IMR-90 (cell line): ENCODE results near the gene PIMREG. TPM values are rescaled to one million over a fixed set of nuclear protein-coding genes. Genes with fewer than 3 reads are reported as not detected.

Experiments used
- ATAC-seq: fragments of 200-7000 bp; cut with Tn5 transposase; 2 replicates; pipeline ENCODE4 v1.9.1; 2020; ENCODE audit warnings: low read depth, mild to moderate bottlenecking, moderate library complexity
- BruUV-seq: library from RNA; stranded (reverse); fragments of 400-500 nt; replicated peaks from 2 replicates; lab custom pipeline; 2021; lab: Mats Ljungman, UMichigan
- CTCF ChIA-PET: fragments of 300-600 bp; formaldehyde crosslinking; extraction: SDS; loops from one replicate; lab custom pipeline; 2021; ENCODE audit warnings: antibody characterized with exemption; lab: Yijun Ruan, JAX
- POLR2A ChIA-PET: fragments of 300-600 bp; sonication (Branson Sonifier 250); formaldehyde crosslinking; loops from one replicate; lab custom pipeline; 2022; ENCODE audit warnings: antibody characterized with exemption; ENCODE audit not compliant: unreplicated experiment; lab: Charles Lee
- DNase-seq: peaks from one replicate; pipeline ENCODE4 v3.0.0; 2013
- H2AFZ ChIP-seq: replicated peaks from 2 replicates; pipeline ENCODE3; 2013; ENCODE audit warnings: low read length, mild to moderate bottlenecking; ENCODE audit not compliant: poor library complexity
- H2AK5ac ChIP-seq: 2 replicates; pipeline ENCODE4 v1.6.1; 2013; ENCODE audit warnings: low read depth, low read length, inconsistent platforms
- H2AK9ac ChIP-seq: replicated peaks from 2 replicates; pipeline ENCODE3; 2013; ENCODE audit warnings: mild to moderate bottlenecking, low read depth, low read length, moderate library complexity; ENCODE audit not compliant: poor library complexity
- H2BK120ac ChIP-seq: 2 replicates; pipeline ENCODE4 v1.6.1; 2013; ENCODE audit warnings: low read depth, low read length, inconsistent platforms
- H2BK15ac ChIP-seq: 3 replicates; pipeline ENCODE4 v1.6.1; 2013; ENCODE audit warnings: low read depth, low read length, inconsistent platforms
- H2BK20ac ChIP-seq: 2 replicates; pipeline ENCODE4 v1.6.1; 2013; ENCODE audit warnings: low read depth, mild to moderate bottlenecking, inconsistent platforms, low read length, moderate library complexity
- H2BK5ac ChIP-seq: 2 replicates; pipeline ENCODE4 v1.6.1; 2013; ENCODE audit warnings: mild to moderate bottlenecking, low read depth, low read length, inconsistent platforms; ENCODE audit not compliant: poor library complexity, severe bottlenecking
- H3K14ac ChIP-seq: replicated peaks from 2 replicates; pipeline ENCODE4 v1.6.1; 2013; ENCODE audit warnings: low read depth, low read length, inconsistent platforms
- H3K18ac ChIP-seq: 2 replicates; pipeline ENCODE4 v1.6.1; 2013; ENCODE audit warnings: low read depth, low read length, control low read depth
- H3K23ac ChIP-seq: 2 replicates; pipeline ENCODE4 v1.6.1; 2013; ENCODE audit warnings: low read depth, low read length, inconsistent platforms
- H3K27ac ChIP-seq: 2 replicates; pipeline ENCODE4 v1.5.1; 2013; ENCODE audit warnings: mild to moderate bottlenecking, control low read depth, low read length; ENCODE audit not compliant: insufficient read depth
- H3K27me3 ChIP-seq: 2 replicates; pipeline ENCODE4 v1.6.1; 2013; ENCODE audit warnings: low read length; ENCODE audit not compliant: control insufficient read depth, insufficient read depth
- H3K36me3 ChIP-seq: 2 replicates; pipeline ENCODE4 v1.6.1; 2013; ENCODE audit warnings: low read length, mixed read lengths; ENCODE audit not compliant: control insufficient read depth, insufficient read depth
- H3K4ac ChIP-seq: 2 replicates; pipeline ENCODE4 v1.6.1; 2013; ENCODE audit warnings: low read depth, low read length, inconsistent platforms
- H3K4me1 ChIP-seq: 2 replicates; pipeline ENCODE4 v1.6.1; 2013; ENCODE audit warnings: low read length, mixed read lengths; ENCODE audit not compliant: control insufficient read depth, insufficient read depth
- H3K4me2 ChIP-seq: 2 replicates; pipeline ENCODE4 v1.6.1; 2013; ENCODE audit warnings: low read depth, mild to moderate bottlenecking, control low read depth, low read length, moderate library complexity
- H3K4me3 ChIP-seq: 2 replicates; pipeline ENCODE4 v1.5.1; 2013; ENCODE audit warnings: low read depth, mild to moderate bottlenecking, control low read depth, low read length, moderate library complexity; ENCODE audit not compliant: insufficient read depth
- H3K56ac ChIP-seq: 2 replicates; pipeline ENCODE4 v1.6.1; 2013; ENCODE audit warnings: low read length, inconsistent platforms; ENCODE audit not compliant: insufficient read depth; ENCODE audit errors: extremely low read depth
- H3K79me1 ChIP-seq, 2 experiments: 2 replicates each; pipeline ENCODE4 v1.6.1; 2013; ENCODE audit warnings: low read length in 2 of 2, inconsistent platforms in 1 of 2, low read depth in 1 of 2
- H3K9ac ChIP-seq: 2 replicates; pipeline ENCODE4 v1.6.1; 2013; ENCODE audit warnings: low read depth, low read length, control low read depth
- H3K9me1 ChIP-seq: 2 replicates; pipeline ENCODE4 v1.6.1; 2013; ENCODE audit warnings: low read length, inconsistent platforms; ENCODE audit not compliant: insufficient read depth
- H3K9me3 ChIP-seq: 2 replicates; pipeline ENCODE4 v1.6.1; 2013; ENCODE audit warnings: low read length; ENCODE audit not compliant: control insufficient read depth, insufficient read depth
- H4K20me1 ChIP-seq: 2 replicates; pipeline ENCODE4 v1.6.1; 2013; ENCODE audit warnings: low read length, inconsistent platforms; ENCODE audit not compliant: insufficient read depth
- H4K5ac ChIP-seq: 2 replicates; pipeline ENCODE4 v1.6.1; 2013; ENCODE audit warnings: mild to moderate bottlenecking, low read depth, low read length, control low read depth
- H4K8ac ChIP-seq, 2 experiments: 2 replicates each; pipeline ENCODE4 v1.6.1; 2013; ENCODE audit warnings: low read depth in 2 of 2, low read length in 2 of 2, control low read depth in 1 of 2, inconsistent platforms in 1 of 2
- H4K91ac ChIP-seq: 2 replicates; pipeline ENCODE4 v1.6.1; 2013; ENCODE audit warnings: low read depth, low read length, inconsistent platforms; ENCODE audit not compliant: insufficient read depth
- BHLHE40 ChIP-seq: fragments of 150-350 bp; IDR thresholded peaks from 2 replicates; pipeline ENCODE4 v1.6.1; 2016; ENCODE audit warnings: mild to moderate bottlenecking, low read depth, low read length
- CEBPB ChIP-seq: IDR thresholded peaks from 2 replicates; pipeline ENCODE4 v1.6.1; 2012; ENCODE audit warnings: low read depth, low read length, improper control_type of control experiment
- CHD1 ChIP-seq: IDR thresholded peaks from 2 replicates; pipeline ENCODE4 v1.6.1; 2012; ENCODE audit warnings: low read depth, low read length, improper control_type of control experiment
- CTCF ChIP-seq: conservative IDR thresholded peaks from 2 replicates; pipeline ENCODE4 v1.5.1; 2012; ENCODE audit warnings: mild to moderate bottlenecking, low read depth, low read length, improper control_type of control experiment
- ELK1 ChIP-seq: fragments of 150-350 bp; IDR thresholded peaks from 2 replicates; pipeline ENCODE4 v1.6.1; 2016; ENCODE audit warnings: low read depth, mild to moderate bottlenecking, low read length, moderate library complexity, borderline replicate concordance
- NFE2L2 ChIP-seq: fragments of 150-350 bp; IDR thresholded peaks from 2 replicates; pipeline ENCODE4 v1.6.1; 2016; ENCODE audit warnings: low read depth, mild to moderate bottlenecking, low read length
- RAD21 ChIP-seq: IDR thresholded peaks from 2 replicates; pipeline ENCODE4 v1.6.1; 2012; ENCODE audit warnings: low read length, improper control_type of control experiment
- RFX5 ChIP-seq: IDR thresholded peaks from 2 replicates; pipeline ENCODE4 v1.8.0; 2012; ENCODE audit warnings: low read depth, mild to moderate bottlenecking, low read length, moderate library complexity
- SMC3 ChIP-seq: fragments of 150-350 bp; IDR thresholded peaks from 2 replicates; pipeline ENCODE4 v1.6.1; 2016; ENCODE audit warnings: low read depth, mild to moderate bottlenecking, antibody characterized with exemption, low read length, moderate library complexity
- USF2 ChIP-seq: fragments of 150-350 bp; IDR thresholded peaks from 2 replicates; pipeline ENCODE4 v1.6.1; 2017; ENCODE audit warnings: mild to moderate bottlenecking, antibody characterized with exemption, low read length, low read depth
- WGBS, 2 experiments: methylation state at CpG; one replicate each; pipeline versions ENCODE4 v1.1.5 to v1.1.7; 2013; ENCODE audit warnings: missing lambda C conversion rate in 2 of 2; ENCODE audit not compliant: insufficient read length in 1 of 2; ENCODE audit errors: extremely low coverage in 2 of 2; 5-methylcytosine and 5-hydroxymethylcytosine counted together
- dilution Hi-C: fragments of 300-500 bp; cut with HindIII; formaldehyde crosslinking; loops from one replicate; pipeline ENCODE4 v1.14.3; 2018; ENCODE audit warnings: low sequenced_read_pairs; ENCODE audit not compliant: unreplicated experiment
- in situ Hi-C: fragments of 300-500 bp; cut with MboI; formaldehyde crosslinking; loops from 3 replicates; pipeline ENCODE4 v1.14.3; 2019; ENCODE audit warnings: low sequenced_read_pairs, inconsistent platforms, mixed read lengths
- intact Hi-C: fragments of 100-400 bp; cut with micrococcal nuclease; formaldehyde crosslinking; loops from 2 replicates; pipeline ENCODE4 v1.10.0; 2022
- polyA plus RNA-seq, 3 experiments: library from polyadenylated mRNA; depleted of rRNA; stranded (reverse); fragments of >200 nt; gene quantifications; 2 replicates each; pipeline ENCODE4 v1.2.3, GENCODE V29; 2012; ENCODE audit warnings: low replicate concordance in 1 of 3
- total RNA-seq: library from RNA; depleted of rRNA; stranded (reverse); fragments of >200 nt; gene quantifications from 2 replicates; pipeline ENCODE4 v1.2.3, GENCODE V29; 2012

PIMREG gene
- total and polyA plus RNA-seq, 2 of the 4 experiments (the other 2 are of a cell fraction): 21.5 to 25.9 TPM

GRCh38 chr17:6461792-6462524, 17.7 kb downstream of the PIMREG start:
- Histone ChIP-seq H3K4ac (no peak overlapping the region), H3K36me3 (no peaks in the 10 kb centered on the region), H2AK5ac (no peak overlapping the region), H2BK5ac (no peak overlapping the region), H4K91ac (no peak overlapping the region), H4K20me1 (no peaks in the 10 kb centered on the region), H3K4me3 (no peak overlapping the region), H3K23ac (no peak overlapping the region), H2AK9ac (no peak overlapping the region), H4K5ac (no peak overlapping the region), H3K9me3 (no peaks in the 10 kb centered on the region; the same call in 1 of the 2 replicates), H2AFZ (no peak overlapping the region), H2BK15ac (no peak overlapping the region), H3K18ac (no peak overlapping the region), H3K9me1 (peaks cover 5% of the 10 kb centered on the region; the same call in 1 of the 2 replicates), H3K27ac (no peak overlapping the region), H2BK120ac (no peak overlapping the region), H4K8ac (no peak overlapping the region), H3K27me3 (no peaks in the 10 kb centered on the region), H3K79me1 (no peaks in the 10 kb centered on the region), H3K14ac (no peak overlapping the region), H3K4me2 (no peak overlapping the region), H3K56ac (no peak overlapping the region), H2BK20ac (no peak overlapping the region), H3K4me1 (peaks cover 7% of the 10 kb centered on the region), H3K9ac (no peak overlapping the region)
- intact Hi-C loops (no loop called here), in situ Hi-C loops (no loop called here), dilution Hi-C loops (no loop called here)
- POLR2A ChIA-PET: no interaction called here
- CTCF ChIA-PET: no interaction called here
- ATAC-seq (no peak), DNase-seq (no peak)
- WGBS, 2 experiments: 100% methylated on average over 1 of the region's 10 CpGs; no CpG with 5 or more reads in 1 of the 2 experiments
- no TSS peak for BruUV-seq
- no peak for TF ChIP-seq NFE2L2
- TF ChIP-seq BHLHE40: no peak
- TF ChIP-seq SMC3: no peak
- no peak for TF ChIP-seq CEBPB
- TF ChIP-seq CHD1: no peak
- no peak for TF ChIP-seq RAD21
- no peak for TF ChIP-seq USF2
- TF ChIP-seq RFX5: no peak
- no peak for TF ChIP-seq CTCF
- TF ChIP-seq ELK1: no peak
